ENCODE results near the gene KPNB1.

The KPNB1 gene

GRCh38 chr17:47628014-47628566 is 21.6 kb upstream of the KPNB1 start:
- no peak for TF ChIP-seq CTCF (IDR thresholded peaks at IDR 0.05; ENCODE audit: low read depth, low read length, missing control alignments)
- H3K4me3 ChIP-seq (ENCODE audit: low read depth, low read length), result no peak overlapping the region
- DNase-seq (ENCODE audit: low read depth), result no peak

- DNase-seq (ENCODE audit: low read depth), result no peak
- no peak overlapping the region for H3K4me3 ChIP-seq (ENCODE audit: low read depth, low read length)
- TF ChIP-seq CTCF (IDR thresholded peaks at IDR 0.05; ENCODE audit: low read depth, low read length, missing control alignments), result no peak
These were observed 19.9 kb upstream of the KPNB1 start for GRCh38 chr17:47629826-47630225.

GRCh38 chr17:47630614-47631013 is 19.1 kb upstream of the KPNB1 start:
- H3K4me3 ChIP-seq (ENCODE audit: low read depth, low read length), result no peak overlapping the region
- TF ChIP-seq CTCF (IDR thresholded peaks at IDR 0.05; ENCODE audit: low read depth, low read length, missing control alignments), result no peak
- no peak for DNase-seq (ENCODE audit: low read depth)

- H3K4me3 ChIP-seq (ENCODE audit: low read depth, low read length), result no peak overlapping the region
- no peak for TF ChIP-seq CTCF (IDR thresholded peaks at IDR 0.05; ENCODE audit: low read depth, low read length, missing control alignments)
- no peak for DNase-seq (ENCODE audit: low read depth)
These were observed 16.7 kb upstream of the KPNB1 start for GRCh38 chr17:47632991-47633390.

- no peak overlapping the region for H3K4me3 ChIP-seq (ENCODE audit: low read depth, low read length)
- TF ChIP-seq CTCF (IDR thresholded peaks at IDR 0.05; ENCODE audit: low read depth, low read length, missing control alignments), result no peak
- no peak for DNase-seq (ENCODE audit: low read depth)
These were observed 15.7 kb upstream of the KPNB1 start for GRCh38 chr17:47633996-47634395.

- TF ChIP-seq CTCF (IDR thresholded peaks at IDR 0.05; ENCODE audit: low read depth, low read length, missing control alignments), result no peak
- H3K4me3 ChIP-seq (ENCODE audit: low read depth, low read length), result no peak overlapping the region
- no peak for DNase-seq (ENCODE audit: low read depth)
These were observed 14.8 kb upstream of the KPNB1 start for GRCh38 chr17:47634870-47635269.

- DNase-seq (ENCODE audit: low read depth), result no peak
- H3K4me3 ChIP-seq (ENCODE audit: low read depth, low read length), result no peak overlapping the region
- TF ChIP-seq CTCF (IDR thresholded peaks at IDR 0.05; ENCODE audit: low read depth, low read length, missing control alignments), result no peak
These were observed 14.0 kb upstream of the KPNB1 start for GRCh38 chr17:47635734-47636133.

All from GM12864 (cell line).